SU-DHL-6 (cell line): Measurements from ENCODE around the gene KCNAB3.

ENCODE experiments used
- CTCF ChIP-seq: fragments of 200-600 bp; sonication (generic); IDR thresholded peaks from one replicate; pipeline ENCODE4 v1.5.1; 2017; ENCODE audit warnings: antibody characterized with exemption, mild to moderate bottlenecking, low read length, moderate library complexity; ENCODE audit not compliant: insufficient read depth, poor library complexity, severe bottlenecking
- EZH2phosphoT487 ChIP-seq: fragments of 200-600 bp; sonication (generic), shearing (Covaris generic); conservative IDR thresholded peaks from 2 replicates; pipeline ENCODE4 v1.6.1; 2018; ENCODE audit warnings: mild to moderate bottlenecking, antibody characterized with exemption, low read length, moderate library complexity, mixed read lengths

DNA sequence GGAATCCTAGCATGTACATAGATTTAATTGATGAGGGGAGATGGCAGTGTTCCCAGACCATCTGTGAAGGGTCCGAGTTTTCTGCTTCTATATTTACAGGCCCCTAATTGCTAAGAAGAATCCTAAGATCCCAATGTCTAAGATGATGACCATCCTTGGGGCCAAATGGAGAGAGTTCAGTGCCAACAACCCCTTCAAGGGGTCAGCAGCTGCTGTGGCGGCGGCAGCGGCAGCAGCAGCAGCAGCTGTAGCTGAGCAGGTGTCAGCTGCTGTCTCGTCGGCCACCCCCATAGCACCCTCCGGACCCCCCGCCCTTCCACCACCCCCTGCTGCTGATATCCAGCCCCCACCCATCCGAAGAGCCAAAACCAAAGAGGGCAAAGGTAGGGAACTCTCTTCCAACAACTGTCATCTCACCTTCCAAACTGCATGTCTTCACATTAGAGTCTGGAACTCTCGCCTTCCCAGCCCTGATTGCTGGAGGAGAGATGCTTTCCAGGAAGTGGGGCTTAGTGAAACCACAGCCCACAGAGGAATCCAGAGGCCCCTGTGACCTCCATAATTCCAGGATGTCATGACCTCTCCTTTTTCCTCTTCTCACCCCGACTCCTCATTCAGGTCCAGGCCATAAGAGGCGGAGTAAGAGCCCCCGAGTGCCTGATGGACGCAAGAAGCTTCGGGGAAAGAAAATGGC lies 36.3 kb downstream of the KCNAB3 start:
- no peak for TF ChIP-seq CTCF
- no peak for TF ChIP-seq EZH2phosphoT487
